H9 (cell line): ENCODE data around the gene CSF2. TPM values are rescaled to one million over a fixed set of nuclear protein-coding genes. Genes with fewer than 3 reads are reported as not detected.

Experiments used
- DNase-seq: peaks from one replicate; pipeline ENCODE4 v3.0.0-alpha.2; 2017
- H2AFZ ChIP-seq: one replicate; pipeline ENCODE4 v1.6.1; 2013; ENCODE audit warnings: mild to moderate bottlenecking, low read length, control low read depth, moderate library complexity
- H2AK5ac ChIP-seq: 2 replicates; pipeline ENCODE4 v1.6.1; 2013; ENCODE audit warnings: low read length, control low read depth, mixed read lengths; ENCODE audit not compliant: insufficient read length
- H2BK120ac ChIP-seq: one replicate; pipeline ENCODE4 v1.6.1; 2013; ENCODE audit warnings: low read depth, mild to moderate bottlenecking, low read length, control low read depth, inconsistent platforms; ENCODE audit not compliant: poor library complexity, severe bottlenecking
- H2BK12ac ChIP-seq: 2 replicates; pipeline ENCODE4 v1.6.1; 2013; ENCODE audit warnings: low read length, control low read depth, mixed read lengths, low read depth; ENCODE audit not compliant: insufficient read length
- H2BK15ac ChIP-seq: 2 replicates; pipeline ENCODE4 v1.6.1; 2013; ENCODE audit warnings: low read depth, low read length, control low read depth
- H2BK20ac ChIP-seq: one replicate; pipeline ENCODE4 v1.6.1; 2013; ENCODE audit warnings: low read depth, mild to moderate bottlenecking, low read length, control low read depth, inconsistent platforms; ENCODE audit not compliant: poor library complexity, severe bottlenecking
- H2BK5ac ChIP-seq: 2 replicates; pipeline ENCODE4 v1.6.1; 2013; ENCODE audit warnings: low read length, control low read depth, mixed read lengths; ENCODE audit not compliant: insufficient read length
- H3K14ac ChIP-seq: 2 replicates; pipeline ENCODE4 v1.6.1; 2013; ENCODE audit warnings: low read length, control low read depth; ENCODE audit not compliant: insufficient read depth
- H3K18ac ChIP-seq: 2 replicates; pipeline ENCODE4 v1.6.1; 2013; ENCODE audit warnings: low read depth, mild to moderate bottlenecking, mixed read lengths, low read length, control low read depth; ENCODE audit not compliant: insufficient read length
- H3K23ac ChIP-seq: 2 replicates; pipeline ENCODE4 v1.6.1; 2013; ENCODE audit warnings: low read length, control low read depth, mixed read lengths, low read depth; ENCODE audit not compliant: insufficient read length
- H3K23me2 ChIP-seq: 2 replicates; pipeline ENCODE4 v1.6.1; 2013; ENCODE audit warnings: low read depth, mild to moderate bottlenecking, mixed read lengths, low read length, control low read depth; ENCODE audit not compliant: insufficient read length, poor library complexity, severe bottlenecking
- H3K27ac ChIP-seq: 2 replicates; pipeline ENCODE4 v1.5.1; 2013; ENCODE audit warnings: low read length, control low read depth, mixed read lengths, low read depth; ENCODE audit not compliant: insufficient read length
- H3K27me3 ChIP-seq: 2 replicates; pipeline ENCODE4 v1.6.1; 2013; ENCODE audit warnings: low read length, control low read depth, inconsistent platforms; ENCODE audit not compliant: insufficient read depth
- H3K4ac ChIP-seq: 2 replicates; pipeline ENCODE4 v1.6.1; 2013; ENCODE audit warnings: low read depth, mild to moderate bottlenecking, control low read depth, inconsistent platforms, low read length, moderate library complexity
- H3K4me1 ChIP-seq: 2 replicates; pipeline ENCODE4 v1.6.1; 2013; ENCODE audit warnings: low read length, control low read depth, inconsistent platforms; ENCODE audit not compliant: insufficient read depth
- H3K4me2 ChIP-seq: 2 replicates; pipeline ENCODE4 v1.6.1; 2013; ENCODE audit warnings: low read length, control low read depth, mixed read lengths; ENCODE audit not compliant: insufficient read length, insufficient read depth
- H3K56ac ChIP-seq: 2 replicates; pipeline ENCODE4 v1.6.1; 2013; ENCODE audit warnings: low read depth, mild to moderate bottlenecking, mixed read lengths, low read length, control low read depth; ENCODE audit not compliant: insufficient read length
- H3K79me1 ChIP-seq: 2 replicates; pipeline ENCODE4 v1.6.1; 2013; ENCODE audit warnings: low read depth, mild to moderate bottlenecking, moderate library complexity, low read length, control low read depth, inconsistent platforms; ENCODE audit not compliant: insufficient read depth, poor library complexity, severe bottlenecking
- H3K79me2 ChIP-seq: 2 replicates; pipeline ENCODE4 v1.6.1; 2013; ENCODE audit warnings: low read length, control low read depth, inconsistent platforms; ENCODE audit not compliant: insufficient read depth
- H3K9ac ChIP-seq: 2 replicates; pipeline ENCODE4 v1.6.1; 2013; ENCODE audit warnings: low read length, control low read depth, mixed read lengths; ENCODE audit not compliant: insufficient read length; ENCODE audit errors: extremely low read depth
- H3K9me3 ChIP-seq: one replicate; pipeline ENCODE4 v1.6.1; 2013; ENCODE audit warnings: low read depth, low read length, inconsistent platforms; ENCODE audit not compliant: control insufficient read depth
- H3T11ph ChIP-seq: one replicate; pipeline ENCODE4 v1.6.1; 2013; ENCODE audit warnings: mild to moderate bottlenecking, low read length, control low read depth, inconsistent platforms
- H4K20me1 ChIP-seq: one replicate; pipeline ENCODE4 v1.6.1; 2013; ENCODE audit not compliant: control insufficient read depth, insufficient read length, insufficient read depth
- H4K5ac ChIP-seq: 2 replicates; pipeline ENCODE4 v1.6.1; 2013; ENCODE audit warnings: low read depth, mild to moderate bottlenecking, mixed read lengths, low read length, control low read depth; ENCODE audit not compliant: insufficient read length
- H4K8ac ChIP-seq: replicated peaks from 2 replicates; pipeline ENCODE4 v1.6.1; 2013; ENCODE audit warnings: low read length, control low read depth, mixed read lengths, low read depth; ENCODE audit not compliant: insufficient read length
- H4K91ac ChIP-seq: 2 replicates; pipeline ENCODE4 v1.6.1; 2013; ENCODE audit warnings: low read depth, mild to moderate bottlenecking, moderate library complexity, mixed read lengths, low read length, control low read depth; ENCODE audit not compliant: insufficient read length
- H3K27ac Mint-ChIP-seq, 3 experiments: 2 replicates in 2 of 3; 3 replicates in 1 of 3; pipeline ENCODE4 v1.8.0; 2020 to 2021; ENCODE audit warnings: mixed read lengths in 3 of 3, mild to moderate bottlenecking in 1 of 3, moderate library complexity in 1 of 3
- H3K27me3 Mint-ChIP-seq: 2 replicates; pipeline ENCODE4 v1.8.0; 2021; ENCODE audit warnings: low read depth, mild to moderate bottlenecking, moderate library complexity, mixed read lengths
- H3K36me3 Mint-ChIP-seq, 3 experiments: 2 replicates in 2 of 3; 3 replicates in 1 of 3; pipeline ENCODE4 v1.8.0; 2020 to 2021; ENCODE audit warnings: low read depth in 3 of 3, mixed read lengths in 3 of 3; ENCODE audit not compliant: insufficient read depth in 1 of 3
- H3K4me1 Mint-ChIP-seq, 2 experiments: 2 replicates each; pipeline ENCODE4 v1.8.0; 2020; ENCODE audit warnings: mixed read lengths in 2 of 2
- H3K4me3 Mint-ChIP-seq, 2 experiments: 2 replicates in 1 of 2; 3 replicates in 1 of 2; pipeline ENCODE4 v1.8.0; 2020 to 2021; ENCODE audit warnings: mild to moderate bottlenecking in 2 of 2, mixed read lengths in 2 of 2, moderate library complexity in 1 of 2
- H3K9me3 Mint-ChIP-seq, 2 experiments: 2 replicates in 1 of 2; 3 replicates in 1 of 2; pipeline ENCODE4 v1.8.0; 2020; ENCODE audit warnings: mild to moderate bottlenecking in 2 of 2, mixed read lengths in 2 of 2, moderate library complexity in 1 of 2
- WGBS: extraction: QIAGEN DNeasy Blood & Tissue Kit; methylation state at CpG from one replicate; pipeline ENCODE4 v1.1.7; 2013; ENCODE audit warnings: missing lambda C conversion rate, low lambda C conversion rate, mixed read lengths; ENCODE audit not compliant: insufficient read length; ENCODE audit errors: extremely low coverage; 5-methylcytosine and 5-hydroxymethylcytosine counted together
- total RNA-seq: library from RNA; stranded (reverse); gene quantifications from 2 replicates; pipeline ENCODE4 v1.2.1, GENCODE V29; 2021
- TF ChIP-seq, protein P1 (sequence below): fragments of 200-600 bp; sonication (generic); conservative IDR thresholded peaks from 3 replicates; pipeline ENCODE4 v1.8.0; 2021; ENCODE audit warnings: antibody characterized with exemption, mild to moderate bottlenecking

Gene CSF2
- total RNA-seq, 1 experiment from 2014 or later: not detected

DNA sequence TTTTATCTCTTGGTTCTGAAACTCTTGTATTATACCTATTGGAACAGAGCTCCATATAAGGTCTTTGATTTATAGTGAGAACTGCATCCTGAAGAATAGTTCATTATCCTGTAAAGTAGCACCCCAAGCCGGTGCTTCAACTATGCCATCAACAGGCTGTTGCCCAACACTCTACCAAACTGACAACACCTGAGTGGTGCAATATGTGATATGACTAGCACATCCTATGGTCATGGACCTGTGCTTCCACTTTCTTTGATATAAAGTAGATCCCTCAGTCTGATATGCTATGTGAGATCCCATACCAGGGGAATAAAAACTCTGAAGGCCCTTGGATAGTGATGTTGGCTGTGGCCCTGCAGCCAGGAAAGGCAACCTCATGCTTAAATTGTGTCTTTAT is 15.8 kb downstream of the CSF2 start:
- WGBS: no CpG with 5 or more reads among the region's 1 CpG
- H3K9me3 Mint-ChIP-seq: no peaks in the 10 kb centered on the region; a peak in 1 of 5 replicates
- Histone ChIP-seq H3K9me3 (no peaks in the 10 kb centered on the region), H4K5ac (no peak overlapping the region), H4K8ac (no peak overlapping the region), H3K27me3 (no peaks in the 10 kb centered on the region), H4K20me1 (no peaks in the 10 kb centered on the region), H3K23me2 (no peaks in the 10 kb centered on the region), H2BK120ac (no peak overlapping the region), H3K79me1 (no peaks in the 10 kb centered on the region), H3K23ac (no peak overlapping the region), H2BK12ac (no peak overlapping the region), H3K4me2 (no peak overlapping the region), H2BK5ac (no peak overlapping the region), H2AK5ac (no peak overlapping the region), H2BK20ac (no peak overlapping the region), H2BK15ac (no peak overlapping the region), H4K91ac (no peak overlapping the region), H3K18ac (no peak overlapping the region), H3K79me2 (no peaks in the 10 kb centered on the region), H3T11ph (no peak overlapping the region), H3K4me1 (no peaks in the 10 kb centered on the region), H2AFZ (no peak overlapping the region), H3K27ac (no peak overlapping the region), H3K9ac (no peak overlapping the region), H3K4ac (no peak overlapping the region), H3K14ac (no peak overlapping the region), H3K56ac (no peak overlapping the region)
- TF ChIP-seq, protein P1, sequence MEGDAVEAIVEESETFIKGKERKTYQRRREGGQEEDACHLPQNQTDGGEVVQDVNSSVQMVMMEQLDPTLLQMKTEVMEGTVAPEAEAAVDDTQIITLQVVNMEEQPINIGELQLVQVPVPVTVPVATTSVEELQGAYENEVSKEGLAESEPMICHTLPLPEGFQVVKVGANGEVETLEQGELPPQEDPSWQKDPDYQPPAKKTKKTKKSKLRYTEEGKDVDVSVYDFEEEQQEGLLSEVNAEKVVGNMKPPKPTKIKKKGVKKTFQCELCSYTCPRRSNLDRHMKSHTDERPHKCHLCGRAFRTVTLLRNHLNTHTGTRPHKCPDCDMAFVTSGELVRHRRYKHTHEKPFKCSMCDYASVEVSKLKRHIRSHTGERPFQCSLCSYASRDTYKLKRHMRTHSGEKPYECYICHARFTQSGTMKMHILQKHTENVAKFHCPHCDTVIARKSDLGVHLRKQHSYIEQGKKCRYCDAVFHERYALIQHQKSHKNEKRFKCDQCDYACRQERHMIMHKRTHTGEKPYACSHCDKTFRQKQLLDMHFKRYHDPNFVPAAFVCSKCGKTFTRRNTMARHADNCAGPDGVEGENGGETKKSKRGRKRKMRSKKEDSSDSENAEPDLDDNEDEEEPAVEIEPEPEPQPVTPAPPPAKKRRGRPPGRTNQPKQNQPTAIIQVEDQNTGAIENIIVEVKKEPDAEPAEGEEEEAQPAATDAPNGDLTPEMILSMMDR: no peak
- H3K36me3 Mint-ChIP-seq: no peaks in the 10 kb centered on the region
- H3K27me3 Mint-ChIP-seq: peaks cover 3% of the 10 kb centered on the region
- no peak overlapping the region for H3K27ac Mint-ChIP-seq
- H3K4me1 Mint-ChIP-seq: no peaks in the 10 kb centered on the region
- no peak for DNase-seq
- no peak overlapping the region for H3K4me3 Mint-ChIP-seq
